Kidney (tissue), 22 donors: ENCODE measurements around the gene ZNF341. TPM values are rescaled to one million over a fixed set of nuclear protein-coding genes. Genes with fewer than 3 reads are reported as not detected.

ENCODE experiments used
- DNase-seq, 5 donors: peaks; one replicate each; pipeline ENCODE4 v3.0.0-alpha.2; 2013 to 2020
- FAIRE-seq: peaks from 2 replicates; lab custom pipeline; 2012; peaks lifted over from hg19 to GRCh38; lab: Jason Lieb, UNC
- H3K27ac ChIP-seq, 2 donors: one replicate each; pipeline ENCODE4 v1.7.0; 2013; ENCODE audit warnings: low read depth in 2 of 2, low read length in 2 of 2, inconsistent platforms in 1 of 2
- H3K27me3 ChIP-seq: one replicate; pipeline ENCODE4 v1.7.1; 2013; ENCODE audit warnings: low read length, inconsistent platforms; ENCODE audit not compliant: control insufficient read depth, insufficient read depth
- H3K36me3 ChIP-seq, 3 donors: one replicate each; pipeline versions ENCODE4 v1.7.0 to v1.7.1; 2013; ENCODE audit warnings: low read length in 3 of 3, control low read depth in 1 of 3, inconsistent platforms in 1 of 3; ENCODE audit not compliant: insufficient read depth in 3 of 3, control insufficient read depth in 2 of 3
- H3K4me1 ChIP-seq, 3 donors: one replicate each; pipeline versions ENCODE4 v1.7.0 to v1.7.1; 2013; ENCODE audit warnings: low read length in 3 of 3, inconsistent platforms in 1 of 3, low read depth in 1 of 3; ENCODE audit not compliant: control insufficient read depth in 2 of 3, insufficient read depth in 2 of 3
- H3K4me3 ChIP-seq, 3 donors: one replicate each; pipeline versions ENCODE4 v1.7.0 to v1.8.1; 2013; ENCODE audit warnings: low read length in 3 of 3, control low read depth in 1 of 3, inconsistent platforms in 1 of 3
- H3K9ac ChIP-seq, 3 donors: one replicate each; pipeline versions ENCODE4 v1.7.0 to v1.7.1; 2013; ENCODE audit warnings: low read length in 3 of 3, control low read depth in 1 of 3, inconsistent platforms in 1 of 3
- H3K9me3 ChIP-seq, 3 donors: one replicate each; pipeline versions ENCODE4 v1.7.0 to v1.7.1; 2013; ENCODE audit warnings: low read length in 3 of 3, control low read depth in 1 of 3, inconsistent platforms in 1 of 3; ENCODE audit not compliant: control insufficient read depth in 2 of 3, insufficient read depth in 1 of 3
- CTCF ChIP-seq: IDR thresholded peaks from 3 replicates; pipeline ENCODE4 v1.5.1; 2012; ENCODE audit warnings: mild to moderate bottlenecking, moderate library complexity, borderline replicate concordance; ENCODE audit not compliant: insufficient read depth; ENCODE audit errors: extremely low read depth
- intact Hi-C: fragments of 100-400 bp; cut with DNase I; formaldehyde crosslinking; loops from one replicate; pipeline ENCODE4 v1.11.1; 2022
- long read RNA-seq, 10 donors: library from polyadenylated mRNA in 1 of 10; unstranded in 1 of 10; transcript quantifications; one replicate each; pipeline ENCODE4 v2.0.0 and lab custom pipeline, GENCODE V29; 2021 to 2026
- polyA plus RNA-seq: library from polyadenylated mRNA; stranded (reverse); fragments of 350-450 nt; fragmentation: Illumina TruSeq; extraction: RNeasy Lipid Tissue Mini Kit (QIAGEN cat#74804); gene quantifications from one replicate; pipeline ENCODE4 v1.2.3, GENCODE V29; 2014; ENCODE audit warnings: low read depth, low replicate concordance; ENCODE audit not compliant: insufficient read depth
- total RNA-seq: library from RNA; stranded (reverse); fragmentation: NEBNext Ultra II Directional; extraction: Animal tissue kit (Norgen Biotek cat#: 25700); gene quantifications from one replicate; pipeline ENCODE4 v1.2.1, GENCODE V29; 2021
- donor health status: control.
- donor health status: control.
- donor health status: control.
- donor health status: control.
- donor health status: control.
- donor health status: DM: yes; HTN: yes; CAD: no.
- donor health status: Normal renal cell carcinoma (clear cell type).

Gene ZNF341
- total RNA-seq, result 2.6 TPM
- polyA plus RNA-seq, result 1.5 TPM
- long read RNA-seq, donor 1, result 0 reads
- long read RNA-seq, donor 2, result 0 reads
- long read RNA-seq, donor 3, result 0 reads
- long read RNA-seq, donor 4, partial matches to known transcripts, result 0 of 1 reads
- long read RNA-seq, donor 4, other reads (novel, unspliced or antisense), result 0 of 1 reads
- long read RNA-seq, donor 5, result 0 reads
- long read RNA-seq, donor 6, result 0 reads
- long read RNA-seq, donor 7, partial matches to known transcripts, result 0 of 1 reads
- long read RNA-seq, donor 7, other reads (novel, unspliced or antisense), result 0 of 1 reads
- long read RNA-seq, donor 8, result 0 reads
- long read RNA-seq, donor 9, result 0 reads
- long read RNA-seq, donor 10, result 0 reads

DNA sequence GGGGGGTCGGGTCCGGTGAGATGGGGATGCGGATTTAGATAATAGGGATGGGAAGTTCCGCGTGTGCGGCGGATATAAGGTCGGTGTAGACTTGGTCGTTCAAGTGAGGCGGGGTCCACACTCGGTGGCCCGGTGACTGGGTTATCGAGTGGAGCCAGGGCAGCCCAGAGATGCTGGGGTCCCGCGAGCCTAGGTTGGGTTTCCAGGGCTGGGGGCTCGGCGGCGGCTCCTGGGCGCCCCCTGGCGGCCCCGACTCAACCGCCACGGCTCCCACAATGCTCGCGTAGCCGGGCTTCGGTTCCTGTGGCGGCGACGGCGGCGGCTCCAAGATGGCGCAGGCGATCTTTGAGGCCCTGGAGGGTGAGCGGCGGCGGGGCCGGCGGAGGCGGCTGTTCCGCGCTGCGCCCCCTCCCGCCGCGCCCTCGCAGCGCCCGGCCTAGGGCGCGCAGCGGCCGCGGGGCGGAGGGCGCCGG is at the start of gene ZNF341:
Gene ZNF341 (plus strand): TSS at position 304 of the 473 bp plus-strand sequence. CDS start 26 bp downstream, at position 330.
- no peaks in the 10 kb centered on the region for H3K36me3 ChIP-seq
- TF ChIP-seq CTCF, result peak; percentile 57
- no peaks in the 10 kb centered on the region for H3K27me3 ChIP-seq
- FAIRE-seq (no peak), DNase-seq (peak; percentile 91 to 96 (median 95))
- peak within 1 kb of the TSS; percentile 87 to 91 for H3K27ac ChIP-seq
- peaks cover 3 to 11% (median 8%) of the 10 kb centered on the region in 3 donors for H3K4me1 ChIP-seq
- peak within 1 kb of the TSS; percentile 53 to 76 (median 70) for H3K4me3 ChIP-seq
- peaks cover 0 to 13% (median 0%) of the 10 kb centered on the region in 3 donors for H3K9me3 ChIP-seq
- intact Hi-C loops, result no loop called here
- peak within 1 kb of the TSS; percentile 52 to 81 (median 77) for H3K9ac ChIP-seq

DNA sequence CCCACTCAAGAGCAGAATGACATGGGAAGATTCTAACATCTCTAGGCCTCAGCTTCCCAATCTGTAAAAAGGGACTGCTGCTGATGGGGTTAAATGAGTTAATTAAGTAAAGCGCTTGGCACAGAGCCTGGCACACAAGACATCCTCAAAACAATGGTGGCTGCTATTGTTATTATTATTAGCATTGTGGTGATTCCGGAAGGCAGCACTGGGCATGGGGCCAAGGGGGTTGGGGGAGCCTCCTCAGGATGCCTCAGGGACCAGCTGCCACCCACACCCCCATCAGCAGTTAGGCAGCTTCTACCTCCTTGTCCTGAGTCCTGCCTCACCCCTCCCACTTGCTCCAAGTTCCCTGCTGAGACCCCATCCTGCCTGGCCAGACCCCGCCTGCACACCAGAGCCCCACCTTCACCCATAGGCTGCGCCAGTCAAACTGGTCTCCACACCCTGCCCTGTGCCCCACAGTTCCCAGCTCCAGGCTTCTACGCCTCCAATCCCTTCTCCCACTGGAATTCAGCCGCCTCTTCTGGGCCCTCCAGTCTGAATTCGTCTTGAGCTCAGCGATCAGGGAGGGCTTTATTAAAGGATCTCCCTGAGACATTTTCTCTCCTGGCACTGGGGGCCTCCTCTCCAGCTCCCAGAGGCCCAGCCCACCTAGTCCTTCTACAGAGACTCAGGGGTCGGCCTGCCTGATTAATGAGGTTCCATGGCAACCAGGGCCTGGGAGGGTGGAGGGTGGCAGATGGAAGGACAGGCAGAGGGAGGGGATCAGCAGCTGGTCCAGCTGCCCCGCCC is 47.1 kb upstream of the ZNF341 start:
- Histone ChIP-seq H3K4me3 (no peak overlapping the region), H3K9ac (no peak overlapping the region), H3K9me3 (no peaks in the 10 kb centered on the region), H3K27me3 (no peaks in the 10 kb centered on the region), H3K36me3 (no peaks in the 10 kb centered on the region), H3K4me1 (peaks cover 0 to 6% (median 0%) of the 10 kb centered on the region in 3 donors), H3K27ac (no peak overlapping the region)
- DNase-seq (peak in 1 of 5 donors; percentile 63), FAIRE-seq (no peak)
- intact Hi-C loops, result no loop called here
- no peak for TF ChIP-seq CTCF

- no peaks in the 10 kb centered on the region for H3K36me3 ChIP-seq
- no peak for FAIRE-seq
- peaks cover 0 to 6% (median 0%) of the 10 kb centered on the region in 3 donors for H3K4me1 ChIP-seq
- no peaks in the 10 kb centered on the region for H3K27me3 ChIP-seq
- no peak for TF ChIP-seq CTCF
- no peak overlapping the region for H3K9ac ChIP-seq
- peak overlapping the region in 1 of 3 donors; percentile 28 for H3K4me3 ChIP-seq
- no peaks in the 10 kb centered on the region for H3K9me3 ChIP-seq
- intact Hi-C loops, result no loop called here
- H3K27ac ChIP-seq, result no peak overlapping the region
- peak in 2 of 5 donors; percentile 26 to 65 for DNase-seq
Observed at GRCh38 chr20:33685328-33686099, 46.3 kb upstream of the ZNF341 start.
